GM18951 (cell line): ENCODE results near the gene SPEM3.

ENCODE experiments used
- POLR2A ChIP-seq: IDR thresholded peaks from 4 replicates; pipeline ENCODE4 v1.6.1; 2011; ENCODE audit warnings: mild to moderate bottlenecking; ENCODE audit not compliant: insufficient read length, insufficient read depth; ENCODE audit errors: extremely low read depth
- in situ Hi-C: fragments of 300-500 bp; cut with MboI; formaldehyde crosslinking; loops from one replicate; pipeline ENCODE4 v1.12.0; 2022; ENCODE audit warnings: low sequenced_read_pairs, mixed read lengths, inconsistent platforms; ENCODE audit not compliant: unreplicated experiment

Gene SPEM3

DNA sequence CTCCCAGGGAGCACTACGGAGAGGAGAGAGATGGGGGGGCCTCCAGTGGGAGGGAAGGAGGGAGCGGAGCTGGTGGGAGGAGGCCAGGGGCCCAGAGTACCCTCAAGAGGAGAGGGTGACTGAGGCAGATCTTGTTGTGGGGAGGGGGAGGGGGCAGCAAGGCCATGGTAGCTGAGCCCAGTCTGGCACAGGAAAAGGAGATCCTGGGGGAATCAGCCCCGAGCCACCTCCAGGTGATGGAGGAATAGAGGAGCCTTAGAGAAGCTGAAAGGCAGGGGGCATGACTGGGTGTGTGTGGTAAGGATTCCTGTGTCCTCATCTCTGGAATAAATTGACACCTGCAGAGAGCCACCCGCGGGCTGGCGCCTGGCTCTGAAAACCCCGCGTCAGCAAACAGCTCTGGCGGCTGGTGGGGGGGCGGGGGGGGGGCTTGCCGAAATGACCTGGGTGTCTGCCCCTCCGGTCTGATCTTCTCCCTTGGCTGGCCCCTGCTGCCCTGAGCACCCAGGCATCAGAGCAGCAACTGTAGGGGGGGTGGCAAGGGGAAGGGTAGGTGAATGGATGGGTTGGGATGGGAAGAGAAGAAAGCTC is 22.3 kb upstream of the SPEM3 start:
- no peak for TF ChIP-seq POLR2A
- in situ Hi-C loops: no loop called here

DNA sequence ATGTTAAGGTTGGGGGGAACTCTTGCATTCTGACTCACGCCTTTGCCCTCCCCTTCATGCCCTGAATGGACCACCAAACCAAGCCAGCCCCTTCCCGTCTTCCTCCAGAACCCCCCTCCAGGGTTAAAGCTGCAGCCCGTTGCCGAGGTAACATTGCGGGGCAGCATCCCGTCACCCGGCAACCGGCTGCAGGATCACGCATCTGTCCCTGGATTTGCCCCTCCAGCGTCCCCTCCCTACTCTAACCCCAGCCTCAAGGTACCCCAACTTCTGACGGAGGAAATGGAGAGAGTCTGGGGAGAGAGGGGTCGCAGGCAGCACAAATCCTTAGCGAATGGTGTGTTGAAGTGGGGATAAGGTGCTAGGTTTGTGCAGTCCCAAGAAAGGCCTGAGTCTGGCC is 21.6 kb upstream of the SPEM3 start:
- TF ChIP-seq POLR2A: no peak
- in situ Hi-C loops: no loop called here

DNA sequence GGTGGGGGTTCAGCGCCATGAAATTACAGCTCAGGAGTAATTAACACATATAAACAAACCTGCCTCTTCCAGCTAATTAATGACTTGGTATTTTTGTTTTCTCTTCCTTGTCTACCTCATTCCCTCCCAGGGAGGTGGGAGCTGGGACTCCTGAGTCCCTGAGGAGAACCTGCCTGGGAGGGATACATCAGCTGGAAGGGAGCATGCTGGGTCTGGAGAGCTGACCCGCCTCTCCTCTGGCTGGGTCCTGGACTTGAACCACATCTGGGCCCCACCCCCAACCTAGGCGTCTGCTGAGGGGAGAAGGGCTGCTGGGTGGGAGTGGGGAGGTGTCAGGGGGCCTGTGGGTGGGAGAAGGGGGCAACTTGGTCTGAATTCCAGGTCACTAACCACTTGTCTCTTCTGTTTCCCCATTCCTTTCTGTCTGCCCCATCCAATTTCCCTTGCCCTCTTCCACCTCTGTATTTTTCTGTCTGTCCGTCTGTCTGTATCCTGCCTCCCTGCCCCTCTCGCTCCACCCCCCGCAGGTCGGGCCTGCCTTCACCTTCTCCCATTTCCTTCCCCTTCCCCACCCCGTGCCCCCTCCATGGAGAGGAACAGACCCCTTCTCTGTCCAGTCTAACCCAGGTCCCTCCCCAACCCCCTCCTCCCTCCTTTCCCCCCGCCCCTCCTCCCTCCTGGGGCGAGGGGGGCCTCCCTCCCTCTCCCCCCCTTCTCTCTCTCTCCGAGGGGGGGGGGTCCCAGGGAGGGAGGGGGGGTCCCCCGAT is 21.0 kb upstream of the SPEM3 start, which contains the start of gene NLGN2:
NLGN2 (plus strand) TSS at position 361 of the 767 bp plus-strand sequence. CDS start 411 bp downstream, outside the sequence.
- in situ Hi-C loops: no loop called here
- TF ChIP-seq POLR2A: no peak

DNA sequence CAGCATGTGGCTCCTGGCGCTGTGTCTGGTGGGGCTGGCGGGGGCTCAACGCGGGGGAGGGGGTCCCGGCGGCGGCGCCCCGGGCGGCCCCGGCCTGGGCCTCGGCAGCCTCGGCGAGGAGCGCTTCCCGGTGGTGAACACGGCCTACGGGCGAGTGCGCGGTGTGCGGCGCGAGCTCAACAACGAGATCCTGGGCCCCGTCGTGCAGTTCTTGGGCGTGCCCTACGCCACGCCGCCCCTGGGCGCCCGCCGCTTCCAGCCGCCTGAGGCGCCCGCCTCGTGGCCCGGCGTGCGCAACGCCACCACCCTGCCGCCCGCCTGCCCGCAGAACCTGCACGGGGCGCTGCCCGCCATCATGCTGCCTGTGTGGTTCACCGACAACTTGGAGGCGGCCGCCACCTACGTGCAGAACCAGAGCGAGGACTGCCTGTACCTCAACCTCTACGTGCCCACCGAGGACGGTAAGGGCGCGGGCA is 20.4 kb upstream of the SPEM3 start:
- TF ChIP-seq POLR2A: no peak

DNA sequence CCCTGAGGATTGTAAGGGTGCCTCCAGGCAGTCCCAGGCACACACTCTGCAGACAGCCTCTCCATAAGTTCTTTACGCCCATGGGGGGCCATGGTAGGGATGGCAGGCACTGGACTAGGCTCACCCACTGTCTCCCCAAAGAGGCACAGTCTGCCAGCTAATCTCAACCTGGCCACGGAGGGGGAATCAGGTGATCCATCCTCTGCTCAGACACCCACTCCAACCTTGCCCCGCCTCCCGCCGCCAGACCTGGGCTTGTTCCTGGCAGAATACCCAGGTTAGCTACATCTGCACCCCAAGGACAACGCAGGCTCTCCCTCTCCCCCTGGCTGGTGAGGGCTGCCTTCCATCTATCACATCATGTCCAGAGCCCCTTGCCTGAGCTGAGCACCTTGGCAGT is 19.8 kb upstream of the SPEM3 start:
- TF ChIP-seq POLR2A: no peak
- in situ Hi-C loops: no loop called here

More for the DNA sequence above, 20.4 kb upstream of the SPEM3 start:
- in situ Hi-C loops: no loop called here

DNA sequence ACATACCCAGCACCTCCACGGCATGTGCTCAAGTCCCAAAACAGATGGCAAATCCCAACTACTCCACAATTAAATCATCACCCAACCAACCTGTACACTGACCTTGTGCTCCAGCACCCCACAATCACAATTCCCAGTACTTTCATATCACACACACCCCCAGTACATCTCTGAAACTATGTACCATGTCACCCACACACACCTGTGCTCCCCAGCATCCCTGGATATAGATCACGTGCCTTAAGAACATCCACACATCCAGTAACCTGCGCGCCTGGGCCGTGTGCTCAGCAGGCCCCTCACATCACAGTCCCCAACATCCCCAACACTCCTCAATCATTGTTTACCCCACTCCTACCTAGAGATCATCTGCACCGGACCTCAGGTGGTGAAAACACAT is 18.9 kb upstream of the SPEM3 start:
- no peak for TF ChIP-seq POLR2A
- in situ Hi-C loops: no loop called here

DNA sequence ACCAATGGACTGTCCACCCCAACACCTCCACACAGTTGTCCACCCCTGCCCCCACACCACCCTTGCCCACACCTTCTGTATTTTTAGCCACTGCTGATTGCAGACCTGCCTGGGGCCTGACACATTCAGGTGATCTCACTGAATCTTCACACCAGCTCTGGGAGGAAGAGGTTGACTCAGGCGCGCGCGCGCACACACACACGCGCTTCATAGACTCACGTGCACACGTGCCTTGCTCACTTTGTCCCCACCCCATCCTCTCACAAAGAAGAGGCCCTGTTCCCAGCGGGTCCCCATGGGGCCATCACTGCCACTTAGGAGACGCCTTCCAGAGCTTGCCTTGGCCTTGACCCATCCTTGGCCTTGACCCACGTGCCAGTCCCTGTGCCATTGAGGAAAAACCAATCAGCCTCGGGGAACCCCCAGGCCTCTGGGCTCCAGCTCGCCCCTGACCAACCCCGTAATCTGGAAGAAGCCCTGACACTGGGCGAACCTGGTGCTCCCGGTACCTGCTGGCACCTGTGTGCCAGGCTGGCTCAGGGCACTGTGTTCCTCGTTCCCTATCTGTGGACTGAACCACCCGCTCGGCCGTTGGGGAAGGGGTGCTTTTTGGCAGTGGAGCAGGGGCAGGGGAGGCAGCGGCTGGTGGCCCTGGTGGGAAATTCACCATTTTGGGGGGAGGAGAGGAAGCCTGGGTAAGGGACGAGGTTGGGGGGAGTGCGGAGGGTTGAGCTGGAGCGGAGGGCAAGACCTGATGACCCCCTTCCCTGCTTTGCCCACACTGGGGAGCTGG is 17.8 kb upstream of the SPEM3 start:
- TF ChIP-seq POLR2A: no peak
- in situ Hi-C loops: no loop called here

DNA sequence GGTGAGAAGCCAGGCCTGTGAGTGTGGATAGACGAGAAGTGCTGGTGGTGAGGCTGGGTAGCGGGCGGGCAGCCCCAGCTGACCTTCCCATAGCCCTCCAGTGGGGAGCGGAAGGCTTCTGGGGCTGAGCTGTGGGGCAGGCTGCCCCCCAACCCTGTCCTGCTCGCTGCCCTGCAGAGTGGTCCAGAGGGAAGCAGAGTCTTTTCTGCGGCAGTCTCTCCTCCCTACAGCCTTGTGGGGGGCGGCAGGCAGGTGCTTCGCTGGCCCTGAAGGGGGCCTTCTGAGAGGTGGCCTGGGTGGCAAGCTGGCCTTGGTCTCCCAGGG is 17.3 kb upstream of the SPEM3 start:
- TF ChIP-seq POLR2A: no peak
- in situ Hi-C loops: no loop called here

DNA sequence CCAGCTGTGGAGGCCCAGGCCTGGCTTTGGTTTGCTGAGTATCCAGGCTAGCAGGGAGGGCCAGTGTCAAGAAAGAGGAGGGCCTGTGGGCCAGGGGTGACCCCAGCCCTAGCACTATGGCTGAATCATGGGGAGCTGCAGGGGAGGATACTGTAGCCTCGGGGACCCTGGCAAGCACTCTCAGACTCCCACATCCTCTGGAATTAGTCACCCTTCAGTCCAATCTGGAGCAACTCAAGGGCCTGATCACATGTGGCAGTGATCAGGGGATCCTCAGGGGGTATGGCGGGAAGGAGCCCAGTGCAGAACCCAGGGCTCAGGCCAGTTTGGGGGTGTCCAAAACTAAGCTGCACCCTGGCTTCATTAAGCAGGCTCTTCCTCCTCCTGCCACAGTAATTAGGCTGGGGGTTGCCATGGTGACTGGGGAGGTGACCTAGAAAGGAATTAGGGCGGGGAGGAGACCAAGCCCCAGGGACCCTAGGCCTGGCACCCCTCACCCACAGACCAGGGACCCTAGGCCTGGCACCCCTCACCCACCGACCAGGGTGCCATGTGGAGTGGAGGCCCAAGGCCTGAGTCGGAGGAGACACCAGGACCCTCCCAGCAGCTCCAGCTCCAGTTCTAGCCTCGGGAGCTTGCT is 15.2 kb upstream of the SPEM3 start:
- in situ Hi-C loops: no loop called here
- TF ChIP-seq POLR2A: no peak

DNA sequence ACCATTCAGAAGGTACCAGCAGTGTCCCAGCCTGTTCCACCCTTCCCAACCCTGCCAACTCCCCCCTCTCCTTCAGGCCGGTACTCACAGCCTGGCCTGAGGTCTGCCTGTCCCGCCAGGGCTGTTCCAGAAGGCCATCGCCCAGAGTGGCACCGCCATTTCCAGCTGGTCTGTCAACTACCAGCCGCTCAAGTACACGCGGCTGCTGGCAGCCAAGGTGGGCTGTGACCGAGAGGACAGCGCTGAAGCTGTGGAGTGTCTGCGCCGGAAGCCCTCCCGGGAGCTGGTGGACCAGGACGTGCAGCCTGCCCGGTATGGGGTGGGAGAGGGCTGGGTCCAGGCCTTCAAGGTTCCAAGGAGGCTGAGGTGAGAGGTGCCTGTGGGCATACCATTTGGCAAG is 13.8 kb upstream of the SPEM3 start:
- in situ Hi-C loops: no loop called here
- TF ChIP-seq POLR2A: no peak

DNA sequence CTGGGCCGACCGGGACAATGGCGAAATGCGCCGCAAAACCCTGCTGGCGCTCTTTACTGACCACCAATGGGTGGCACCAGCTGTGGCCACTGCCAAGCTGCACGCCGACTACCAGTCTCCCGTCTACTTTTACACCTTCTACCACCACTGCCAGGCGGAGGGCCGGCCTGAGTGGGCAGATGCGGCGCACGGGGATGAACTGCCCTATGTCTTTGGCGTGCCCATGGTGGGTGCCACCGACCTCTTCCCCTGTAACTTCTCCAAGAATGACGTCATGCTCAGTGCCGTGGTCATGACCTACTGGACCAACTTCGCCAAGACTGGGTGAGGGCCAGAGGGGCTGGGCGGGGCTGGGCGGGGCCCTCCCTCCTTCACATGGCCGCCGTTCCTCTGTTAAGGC is 12.9 kb upstream of the SPEM3 start:
- no peak for TF ChIP-seq POLR2A
- in situ Hi-C loops: no loop called here

DNA sequence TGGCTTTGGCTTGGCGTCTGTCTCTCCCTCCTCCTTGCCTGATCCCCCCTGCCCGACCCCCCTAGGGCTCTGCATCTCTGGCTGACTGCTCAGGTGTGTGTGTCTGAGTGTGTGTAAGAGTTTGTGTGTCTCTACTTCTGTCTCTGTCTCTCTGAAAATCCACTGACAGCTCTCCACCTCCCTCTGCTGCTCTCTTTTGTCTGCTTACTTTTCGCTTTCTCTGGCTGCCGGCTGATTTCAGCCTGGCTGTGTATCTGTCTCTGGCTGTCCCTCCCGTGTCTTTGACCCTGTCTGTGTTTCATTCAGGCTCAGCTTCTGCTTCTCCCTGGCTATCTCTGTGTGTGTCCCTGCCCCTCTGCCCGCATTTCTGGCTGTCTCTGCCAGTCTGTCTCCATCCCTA is 12.3 kb upstream of the SPEM3 start:
- in situ Hi-C loops: no loop called here
- no peak for TF ChIP-seq POLR2A

DNA sequence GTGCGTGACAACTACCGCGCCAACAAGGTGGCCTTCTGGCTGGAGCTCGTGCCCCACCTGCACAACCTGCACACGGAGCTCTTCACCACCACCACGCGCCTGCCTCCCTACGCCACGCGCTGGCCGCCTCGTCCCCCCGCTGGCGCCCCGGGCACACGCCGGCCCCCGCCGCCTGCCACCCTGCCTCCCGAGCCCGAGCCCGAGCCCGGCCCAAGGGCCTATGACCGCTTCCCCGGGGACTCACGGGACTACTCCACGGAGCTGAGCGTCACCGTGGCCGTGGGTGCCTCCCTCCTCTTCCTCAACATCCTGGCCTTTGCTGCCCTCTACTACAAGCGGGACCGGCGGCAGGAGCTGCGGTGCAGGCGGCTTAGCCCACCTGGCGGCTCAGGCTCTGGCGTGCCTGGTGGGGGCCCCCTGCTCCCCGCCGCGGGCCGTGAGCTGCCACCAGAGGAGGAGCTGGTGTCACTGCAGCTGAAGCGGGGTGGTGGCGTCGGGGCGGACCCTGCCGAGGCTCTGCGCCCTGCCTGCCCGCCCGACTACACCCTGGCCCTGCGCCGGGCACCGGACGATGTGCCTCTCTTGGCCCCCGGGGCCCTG is 11.5 kb upstream of the SPEM3 start:
- in situ Hi-C loops: no loop called here

More for the DNA sequence above, 11.5 kb upstream of the SPEM3 start:
- TF ChIP-seq POLR2A: no peak
